HK-2 (cell line): ENCODE results near the gene PCMT1.
A peak's percentile ranks its signal among the peaks of the same experiment; 100 is the strongest.
"Not testable (repeated sequence)": the region's sequence is repeated elsewhere in the genome, so short reads cannot be mapped to it uniquely, and the experiment has no call there.

ENCODE experiments used
- DNase-seq: peaks from one replicate; pipeline ENCODE4 v3.0.0-alpha.2; 2018; ENCODE audit not compliant: unreplicated experiment

Gene PCMT1

GRCh38 chr6:149750136-149750609, 632 bp downstream of the PCMT1 start:
- peak; percentile 76 for DNase-seq

- no peak for DNase-seq
Observed at GRCh38 chr6:149751239-149751638, 1.7 kb downstream of the PCMT1 start.

GRCh38 chr6:149751920-149752319, 2.4 kb downstream of the PCMT1 start:
- DNase-seq: not testable (repeated sequence)

DNA sequence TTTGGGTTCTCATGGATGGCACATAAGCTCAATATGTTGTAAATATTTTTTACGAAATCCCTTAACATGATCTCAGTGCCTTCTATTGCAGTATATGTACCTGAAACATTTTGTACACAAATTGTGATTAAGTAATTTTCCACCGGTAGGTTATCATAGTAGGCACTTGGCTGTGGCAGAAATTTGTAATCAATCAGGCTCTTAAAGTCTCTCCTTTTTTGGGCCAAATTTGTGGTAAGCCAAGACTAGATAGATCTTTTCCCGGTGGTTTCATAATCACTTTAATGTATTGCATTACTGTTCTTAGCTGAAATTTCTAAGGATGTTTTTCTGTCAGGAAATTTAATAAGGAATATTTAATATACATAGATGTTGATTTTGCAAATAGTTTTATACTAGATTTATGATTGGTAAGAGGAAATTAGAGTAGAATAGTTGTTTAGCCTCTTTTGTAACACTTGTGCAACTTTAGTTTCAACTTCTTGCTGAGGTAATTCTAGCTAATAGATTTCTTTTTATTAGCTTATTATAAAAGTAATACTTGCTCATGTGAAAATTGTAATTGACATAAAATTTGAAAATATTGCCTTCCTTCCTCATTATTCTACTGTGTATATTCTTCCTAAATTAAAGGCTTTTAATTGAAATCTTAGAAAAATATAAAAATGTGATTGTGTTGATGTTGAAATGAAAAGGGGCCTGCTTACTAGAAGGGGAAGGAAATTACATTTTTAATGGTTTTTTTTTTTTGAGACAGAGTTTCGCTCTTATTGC, 3.2 kb downstream of the PCMT1 start:
- no peak for DNase-seq

GRCh38 chr6:149753374-149753637, 3.8 kb downstream of the PCMT1 start:
- DNase-seq: not testable (repeated sequence)

DNA sequence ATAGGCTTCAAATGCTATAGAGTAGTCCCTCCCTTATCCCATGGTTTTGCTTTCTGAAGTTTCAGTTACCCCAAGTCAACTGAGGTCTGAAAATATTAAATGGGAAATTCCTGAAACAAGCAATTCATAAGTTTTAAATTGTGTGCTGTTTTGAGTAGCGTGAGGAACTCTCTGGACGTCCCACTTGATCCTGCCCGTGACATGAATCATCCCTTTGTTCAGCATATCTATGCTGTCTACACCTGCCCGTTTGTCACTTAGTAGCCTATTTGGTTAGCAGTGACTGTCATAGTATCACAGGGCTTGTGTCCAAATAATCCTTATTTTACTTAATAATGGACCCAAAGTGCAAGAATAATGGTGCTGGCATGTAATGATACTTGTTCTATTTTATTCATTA, 5.0 kb downstream of the PCMT1 start:
- DNase-seq: no peak

DNA sequence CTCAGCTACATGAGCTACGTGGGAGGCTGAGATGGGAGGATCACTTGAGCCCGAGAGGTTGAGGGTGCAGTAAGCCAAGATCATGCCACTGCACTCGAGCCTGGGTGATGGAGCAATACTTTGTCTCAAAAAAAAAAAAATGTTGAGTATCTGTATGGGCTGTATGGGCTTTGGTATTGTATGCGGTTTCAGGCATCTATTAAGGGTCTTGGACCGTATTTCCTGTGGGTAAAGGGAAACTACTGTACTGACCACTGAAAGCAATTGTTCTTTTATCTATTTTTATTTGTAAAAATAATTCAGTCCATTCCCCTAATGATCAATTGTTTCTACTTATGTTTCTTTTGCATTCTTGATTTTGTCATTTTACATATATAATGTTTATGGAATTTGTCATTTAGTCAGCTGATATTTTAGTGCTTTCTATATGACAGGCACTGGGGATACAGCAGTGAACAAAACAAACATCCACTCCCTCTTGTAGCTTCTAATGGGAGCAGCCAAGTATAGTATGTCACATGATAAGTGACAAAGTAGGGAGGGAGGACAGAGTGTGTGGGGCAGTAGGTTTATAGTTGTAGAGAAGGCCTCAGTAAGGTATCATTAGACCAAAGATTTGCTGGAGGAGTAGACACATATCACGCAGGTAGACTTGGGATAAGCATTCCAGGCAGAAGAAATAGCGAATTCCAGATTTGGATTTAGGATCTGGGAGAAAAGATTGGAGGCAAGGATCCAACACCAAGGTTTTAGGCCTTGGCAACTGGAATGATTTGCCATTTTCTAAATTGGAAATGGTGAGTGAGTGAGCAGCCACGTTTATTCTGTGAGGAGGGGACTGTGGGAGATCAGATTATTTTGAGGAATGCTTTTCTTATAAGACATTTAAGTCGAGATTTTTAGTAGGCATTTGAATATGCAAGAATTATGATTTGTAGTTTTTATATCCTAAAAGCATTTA, 6.0 kb downstream of the PCMT1 start:
- no peak for DNase-seq

DNA sequence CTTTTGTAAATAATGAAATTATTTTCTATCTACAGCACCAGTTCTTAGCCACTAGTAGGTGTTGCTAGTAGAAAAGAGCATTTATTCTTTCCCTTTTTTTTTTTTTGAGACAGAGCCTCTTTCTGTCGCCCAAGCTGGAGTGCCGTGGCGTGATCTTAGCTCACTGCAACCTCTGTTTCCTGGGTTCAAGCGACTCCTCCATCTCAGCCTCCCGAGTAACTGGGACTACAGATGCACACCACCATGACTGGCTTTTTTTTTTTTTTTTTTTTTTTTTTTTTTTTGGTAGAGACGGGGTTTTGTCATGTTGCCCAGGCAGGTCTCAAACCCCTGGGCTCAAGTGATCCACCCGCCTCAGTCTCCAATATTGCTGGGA, 6.7 kb downstream of the PCMT1 start:
- no peak for DNase-seq

DNA sequence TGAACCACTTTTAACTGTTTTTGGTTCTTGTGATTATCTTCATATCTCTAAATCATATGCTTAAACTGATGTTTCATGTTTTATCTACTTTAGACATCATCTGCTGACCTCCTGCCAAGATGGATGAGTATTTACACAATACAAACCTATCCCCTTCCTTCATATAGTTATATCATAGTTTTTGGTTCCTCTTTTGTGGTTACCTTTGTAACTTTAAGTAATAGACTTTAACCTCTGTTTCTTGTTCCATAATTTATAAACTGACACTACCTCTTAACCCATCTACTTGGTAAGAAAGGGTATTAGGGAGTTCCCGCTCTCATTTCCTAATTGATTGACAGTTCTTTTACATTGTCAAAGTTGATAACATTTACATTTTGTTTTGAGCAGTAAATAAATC, 11.9 kb downstream of the PCMT1 start:
- DNase-seq: no peak

- DNase-seq: no peak
Observed at GRCh38 chr6:149763866-149764265, 14.3 kb downstream of the PCMT1 start.

GRCh38 chr6:149766156-149766769, 16.7 kb downstream of the PCMT1 start:
- no peak for DNase-seq

DNA sequence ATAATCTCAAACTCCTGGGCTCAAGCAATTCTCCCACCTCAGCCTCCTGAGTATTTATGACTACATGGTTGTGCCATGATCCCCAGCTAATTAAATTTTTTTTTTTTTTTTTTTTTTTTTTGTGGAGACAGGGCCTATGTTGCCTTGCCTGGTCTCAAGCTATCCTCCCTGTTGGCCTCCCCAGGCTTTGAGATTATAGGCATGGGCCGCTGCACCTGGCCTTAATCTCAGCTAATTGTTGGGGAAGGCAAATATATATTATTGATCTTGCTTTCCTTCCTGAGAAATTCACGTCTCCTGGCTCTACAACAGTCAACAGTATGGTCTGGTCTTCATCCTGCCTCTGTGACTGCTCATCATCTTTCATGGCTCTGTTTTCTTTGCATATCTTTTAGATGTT, 20.1 kb downstream of the PCMT1 start:
- no peak for DNase-seq

GRCh38 chr6:149771185-149771584, 21.6 kb downstream of the PCMT1 start:
- DNase-seq: no peak

DNA sequence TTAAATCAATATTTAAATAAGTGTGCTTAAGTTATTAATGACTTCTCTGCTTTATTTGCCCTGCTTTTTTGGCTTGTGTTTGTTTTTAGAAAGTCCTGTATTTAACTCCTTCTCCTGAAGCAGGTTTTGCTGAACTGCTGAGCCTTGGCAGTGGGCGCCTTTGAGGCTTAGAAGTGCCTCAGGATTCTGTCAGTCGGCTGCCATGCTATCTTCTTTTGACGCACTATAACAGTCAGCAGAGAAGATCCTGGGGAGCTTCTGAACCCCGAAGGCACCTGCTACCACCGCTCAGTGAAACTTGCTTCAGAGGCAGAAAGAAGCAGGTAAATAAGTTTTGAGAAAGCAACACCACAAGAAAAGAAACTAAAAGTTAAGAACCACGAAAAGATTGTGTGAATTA, 22.4 kb downstream of the PCMT1 start:
- DNase-seq: no peak

DNA sequence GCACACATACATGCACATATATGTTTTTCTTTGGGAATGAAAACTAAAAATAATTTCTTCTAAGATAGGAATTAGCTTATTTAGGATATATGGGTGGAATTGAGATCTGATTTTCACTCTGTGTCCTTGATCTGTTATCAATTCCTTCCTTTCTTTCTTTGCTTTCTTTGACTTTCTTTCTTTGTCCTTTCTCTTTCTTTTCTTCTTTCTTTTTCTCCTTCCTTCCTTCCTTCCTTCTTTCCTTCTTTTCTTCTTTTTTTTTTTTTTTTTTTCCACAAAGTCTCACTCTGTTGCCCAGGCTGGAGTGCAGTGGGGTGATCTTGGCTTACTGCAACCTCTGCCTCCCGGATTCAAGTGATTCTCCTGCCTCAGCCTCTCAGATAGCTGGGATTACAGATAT, 28.1 kb downstream of the PCMT1 start:
- DNase-seq: no peak

- no peak for DNase-seq
Observed at GRCh38 chr6:149779644-149779963, 30.1 kb downstream of the PCMT1 start.

DNA sequence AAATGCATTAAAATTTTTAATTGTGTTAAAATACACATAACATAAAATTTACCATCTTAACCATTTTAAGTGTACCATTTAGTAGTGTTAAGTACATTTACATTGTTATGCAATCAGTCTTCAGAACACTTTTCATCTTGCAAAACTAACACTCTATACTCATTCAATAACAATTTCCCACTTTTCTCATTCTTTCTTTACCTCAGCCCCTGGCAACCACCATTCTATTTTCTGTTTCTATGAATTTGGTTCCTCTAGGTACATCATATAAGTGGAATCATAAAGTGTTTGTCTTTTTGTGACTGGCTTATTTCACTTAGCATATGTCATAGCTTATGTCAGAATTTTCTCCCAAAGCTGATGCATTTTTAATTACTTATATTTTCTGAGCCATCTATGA, 32.2 kb downstream of the PCMT1 start:
- DNase-seq: no peak

GRCh38 chr6:149782337-149782736, 32.8 kb downstream of the PCMT1 start:
- no peak for DNase-seq

DNA sequence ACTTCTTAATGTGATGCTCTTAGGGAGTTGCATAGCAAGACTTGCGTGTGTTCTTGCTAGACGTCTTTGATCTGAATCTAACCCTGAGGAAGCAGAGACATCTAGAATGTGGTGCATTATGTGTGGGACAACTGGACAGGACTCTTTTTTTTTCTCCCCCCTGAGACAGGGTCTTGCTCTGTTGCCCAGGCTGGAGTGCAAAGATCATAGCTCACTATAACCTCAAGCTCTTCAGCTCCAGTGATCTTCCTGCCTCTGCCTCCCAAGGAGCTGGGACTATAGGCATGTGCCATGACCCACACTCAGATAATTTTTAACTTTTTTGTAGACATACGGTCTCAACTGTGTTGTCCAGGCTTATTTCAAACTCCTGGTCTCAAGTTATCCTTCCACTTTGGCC, 34.0 kb downstream of the PCMT1 start:
- DNase-seq: no peak

- no peak for DNase-seq
Observed at GRCh38 chr6:149806127-149806526, 56.6 kb downstream of the PCMT1 start.

DNA sequence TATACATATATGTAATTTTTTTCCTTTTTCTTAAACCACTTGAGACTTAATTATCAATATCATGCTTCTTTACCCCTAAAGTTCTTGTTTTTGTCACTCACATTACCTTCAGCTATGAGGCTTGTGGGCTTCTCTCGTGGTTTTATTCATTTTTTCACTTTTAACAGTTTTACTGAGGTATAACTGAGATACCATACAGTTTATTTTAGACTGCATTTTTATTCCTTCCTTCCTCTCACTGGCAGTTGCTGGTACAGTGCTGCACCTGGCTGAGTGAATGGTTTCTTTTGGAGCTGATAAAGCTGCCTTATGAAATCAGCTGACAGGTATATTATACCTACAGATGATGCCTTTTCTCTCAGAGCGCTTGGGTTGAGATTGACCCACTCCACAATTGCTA, 60.3 kb downstream of the PCMT1 start:
- DNase-seq: no peak

DNA sequence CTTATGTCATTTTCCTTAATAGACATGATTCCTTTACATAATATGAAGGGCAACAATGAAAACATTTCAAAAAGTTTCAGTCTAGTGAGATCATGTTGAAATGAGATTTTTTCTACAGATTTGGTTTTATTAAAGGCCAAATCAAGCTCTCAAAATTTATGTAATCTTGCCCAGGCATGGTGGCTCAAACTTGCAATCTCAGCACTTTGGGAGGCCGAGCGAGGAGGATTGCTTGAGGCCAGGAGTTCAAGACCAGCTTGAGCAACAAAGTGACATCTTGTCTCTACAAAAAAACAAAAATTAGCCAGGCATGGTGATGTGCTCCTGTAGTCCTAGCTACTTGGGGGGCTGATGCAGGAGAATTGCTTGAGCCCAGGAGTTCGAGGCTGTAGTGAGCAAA, 63.8 kb downstream of the PCMT1 start:
- no peak for DNase-seq

GRCh38 chr6:149815788-149816187, 66.2 kb downstream of the PCMT1 start:
- DNase-seq: no peak
